Neuronal stem cell (in vitro differentiated cells): ENCODE results near the gene TAAR1.

Experiments used
- DNase-seq: peaks from one replicate; pipeline ENCODE4 v3.0.0-alpha.2; 2013; ENCODE audit warnings: low spot score
- H2AFZ ChIP-seq: one replicate; pipeline ENCODE4 v1.6.1; 2013; ENCODE audit warnings: mild to moderate bottlenecking, low read length, inconsistent platforms
- H2AK5ac ChIP-seq: 2 replicates; pipeline ENCODE4 v1.6.1; 2013; ENCODE audit warnings: low read depth, mild to moderate bottlenecking, inconsistent platforms, low read length, moderate library complexity, mixed read lengths
- H2BK120ac ChIP-seq: 2 replicates; pipeline ENCODE4 v1.6.1; 2013; ENCODE audit warnings: low read depth, mild to moderate bottlenecking, inconsistent platforms, low read length, moderate library complexity, mixed read lengths
- H2BK12ac ChIP-seq: one replicate; pipeline ENCODE4 v1.6.1; 2013; ENCODE audit warnings: low read length, inconsistent platforms
- H2BK15ac ChIP-seq: 2 replicates; pipeline ENCODE4 v1.6.1; 2013; ENCODE audit warnings: mild to moderate bottlenecking, low read length, inconsistent platforms, mixed read lengths
- H2BK5ac ChIP-seq: one replicate; pipeline ENCODE4 v1.6.1; 2013; ENCODE audit warnings: inconsistent platforms, mild to moderate bottlenecking, low read length, moderate library complexity
- H3K14ac ChIP-seq: one replicate; pipeline ENCODE4 v1.6.1; 2013; ENCODE audit warnings: low read length, inconsistent platforms
- H3K18ac ChIP-seq: 2 replicates; pipeline ENCODE4 v1.6.1; 2013; ENCODE audit warnings: low read length, inconsistent platforms
- H3K23ac ChIP-seq: 2 replicates; pipeline ENCODE4 v1.6.1; 2013; ENCODE audit warnings: low read depth, mild to moderate bottlenecking, mixed read lengths, low read length, inconsistent platforms; ENCODE audit not compliant: poor library complexity
- H3K27ac ChIP-seq: replicated peaks from 3 replicates; pipeline ENCODE4 v1.5.1; 2013; ENCODE audit warnings: low read length, inconsistent platforms
- H3K27me3 ChIP-seq, 3 experiments: 2 replicates each; pipeline ENCODE4 v1.6.1; 2013; ENCODE audit warnings: low read length in 3 of 3, mild to moderate bottlenecking in 2 of 3, inconsistent platforms in 1 of 3, low read depth in 1 of 3, mixed read lengths in 1 of 3, moderate library complexity in 1 of 3; ENCODE audit not compliant: control insufficient read depth in 3 of 3, insufficient read depth in 3 of 3
- H3K36me3 ChIP-seq, 2 donors: replicated peaks in 1 of 2; 2 replicates each; pipeline ENCODE4 v1.6.1; 2013; ENCODE audit warnings: low read length in 2 of 2; ENCODE audit not compliant: control insufficient read depth in 2 of 2, insufficient read depth in 2 of 2
- H3K4ac ChIP-seq: 2 replicates; pipeline ENCODE4 v1.6.1; 2013; ENCODE audit warnings: inconsistent platforms, mild to moderate bottlenecking, low read length, moderate library complexity
- H3K4me1 ChIP-seq, 2 donors: 1 replicate in 1 of 2; 2 replicates in 1 of 2; pipeline ENCODE4 v1.6.1; 2013; ENCODE audit warnings: low read length in 2 of 2, low read depth in 1 of 2; ENCODE audit not compliant: control insufficient read depth in 2 of 2, insufficient read depth in 1 of 2
- H3K4me2 ChIP-seq: one replicate; pipeline ENCODE4 v1.6.1; 2013; ENCODE audit warnings: mild to moderate bottlenecking, low read length, inconsistent platforms; ENCODE audit not compliant: insufficient read depth, poor library complexity, severe bottlenecking
- H3K4me3 ChIP-seq, 2 donors: 2 replicates each; pipeline ENCODE4 v1.5.1; 2013; ENCODE audit warnings: low read length in 2 of 2, mild to moderate bottlenecking in 2 of 2, inconsistent platforms in 1 of 2, moderate library complexity in 1 of 2
- H3K79me1 ChIP-seq: one replicate; pipeline ENCODE4 v1.6.1; 2013; ENCODE audit warnings: low read depth, mild to moderate bottlenecking, inconsistent platforms, low read length, moderate library complexity
- H3K9ac ChIP-seq: one replicate; pipeline ENCODE4 v1.6.1; 2013; ENCODE audit warnings: mild to moderate bottlenecking, low read depth, low read length, inconsistent platforms; ENCODE audit not compliant: poor library complexity
- H3K9me3 ChIP-seq, 2 donors: replicated peaks in 1 of 2; 2 replicates each; pipeline versions ENCODE3 to v1.6.1; 2013; ENCODE audit warnings: low read length in 2 of 2, mild to moderate bottlenecking in 2 of 2, inconsistent platforms in 1 of 2, low read depth in 1 of 2, mixed read lengths in 1 of 2, moderate library complexity in 1 of 2; ENCODE audit not compliant: control insufficient read depth in 2 of 2, insufficient read depth in 1 of 2
- H4K8ac ChIP-seq: one replicate; pipeline ENCODE4 v1.6.1; 2013; ENCODE audit warnings: low read depth, mild to moderate bottlenecking, inconsistent platforms, low read length, moderate library complexity
- H4K91ac ChIP-seq: one replicate; pipeline ENCODE4 v1.6.1; 2013; ENCODE audit warnings: low read length, low read depth, mild to moderate bottlenecking, inconsistent platforms; ENCODE audit not compliant: poor library complexity
- WGBS, 2 donors: extraction: QIAGEN DNeasy Blood & Tissue Kit; methylation state at CpG; one replicate each; pipeline ENCODE4 v1.1.7; 2013; ENCODE audit warnings: missing lambda C conversion rate in 2 of 2, mixed read lengths in 1 of 2; ENCODE audit not compliant: insufficient read length in 2 of 2, insufficient replicate concordance in 1 of 2; ENCODE audit errors: extremely low coverage in 2 of 2; 5-methylcytosine and 5-hydroxymethylcytosine counted together

Gene TAAR1

DNA sequence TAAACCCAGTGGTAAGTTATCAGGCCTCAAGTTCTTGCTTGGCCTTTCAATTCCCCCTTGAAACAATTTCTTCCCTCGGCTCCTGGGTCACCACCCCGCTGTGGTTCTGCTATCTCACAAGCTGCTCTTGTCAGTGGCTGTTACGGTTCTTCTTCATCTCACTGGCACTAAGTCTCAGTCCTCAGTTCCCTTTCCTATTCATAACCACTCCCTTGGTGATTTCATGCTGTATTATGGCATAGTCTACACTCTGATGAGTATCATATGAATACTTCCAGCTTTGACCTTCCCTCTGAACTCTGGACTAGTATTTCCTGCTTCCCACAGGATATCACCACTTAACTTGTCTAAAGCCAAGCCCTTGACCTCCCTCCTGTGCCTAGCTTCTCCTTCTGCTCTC, 7.9 kb downstream of the TAAR1 start:
- H3K23ac ChIP-seq, result no peak overlapping the region
- H3K9me3 ChIP-seq, result no peaks in the 10 kb centered on the region
- no CpG with 5 or more reads among the region's 3 CpGs for WGBS, 2 donors
- H3K4me1 ChIP-seq, result peaks cover 0 to 2% of the 10 kb centered on the region in 2 donors
- no peak for DNase-seq
- H3K79me1 ChIP-seq, result no peaks in the 10 kb centered on the region
- H3K4me2 ChIP-seq, result no peak overlapping the region
- H3K14ac ChIP-seq, result no peak overlapping the region
- no peak overlapping the region for H2BK5ac ChIP-seq
- no peak overlapping the region for H4K91ac ChIP-seq
- H4K8ac ChIP-seq, result no peak overlapping the region
- no peak overlapping the region for H3K27ac ChIP-seq
- H3K4me3 ChIP-seq, result no peak overlapping the region
- peak overlapping the region; percentile 41 for H2AFZ ChIP-seq
- no peak overlapping the region for H3K4ac ChIP-seq
- H2AK5ac ChIP-seq, result no peak overlapping the region
- no peak overlapping the region for H2BK15ac ChIP-seq
- H3K9ac ChIP-seq, result no peak overlapping the region
- no peaks in the 10 kb centered on the region for H3K36me3 ChIP-seq
- no peak overlapping the region for H2BK120ac ChIP-seq
- H2BK12ac ChIP-seq, result no peak overlapping the region
- H3K27me3 ChIP-seq, result no peaks in the 10 kb centered on the region
- no peak overlapping the region for H3K18ac ChIP-seq

DNA sequence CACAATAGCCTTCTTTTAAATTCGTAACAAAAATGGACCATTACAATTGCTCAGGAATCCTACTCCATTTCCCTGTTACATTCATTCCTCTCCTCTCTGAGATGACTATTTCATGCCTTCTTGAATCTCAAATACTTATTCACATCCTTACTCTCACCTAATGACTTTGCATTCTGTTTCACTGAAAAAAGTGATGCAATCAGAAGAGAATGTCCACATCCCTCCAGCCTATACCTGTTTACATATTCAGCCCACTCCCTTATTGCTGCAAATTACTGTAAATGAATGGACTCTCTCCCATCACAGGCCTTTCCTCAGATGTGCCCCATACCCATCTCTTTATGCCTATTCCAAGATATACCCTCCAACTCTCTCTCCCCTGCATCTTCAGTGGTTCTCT, 8.6 kb downstream of the TAAR1 start:
- H3K79me1 ChIP-seq, result no peaks in the 10 kb centered on the region
- no peak overlapping the region for H2AK5ac ChIP-seq
- no CpG with 5 or more reads among the region's 1 CpG for WGBS, 2 donors
- H3K36me3 ChIP-seq, result no peaks in the 10 kb centered on the region
- no peak overlapping the region for H2AFZ ChIP-seq
- H3K4ac ChIP-seq, result no peak overlapping the region
- no peak overlapping the region for H3K18ac ChIP-seq
- no peak overlapping the region for H3K9ac ChIP-seq
- no peak overlapping the region for H3K14ac ChIP-seq
- no peak overlapping the region for H3K27ac ChIP-seq
- no peak overlapping the region for H2BK5ac ChIP-seq
- H4K91ac ChIP-seq, result no peak overlapping the region
- H3K4me3 ChIP-seq, result no peak overlapping the region
- H3K23ac ChIP-seq, result no peak overlapping the region
- H2BK120ac ChIP-seq, result no peak overlapping the region
- H3K27me3 ChIP-seq, result no peaks in the 10 kb centered on the region
- H2BK15ac ChIP-seq, result no peak overlapping the region
- no peak overlapping the region for H2BK12ac ChIP-seq
- no peak overlapping the region for H4K8ac ChIP-seq
- DNase-seq, result no peak
- H3K9me3 ChIP-seq, result no peaks in the 10 kb centered on the region
- H3K4me1 ChIP-seq, result peaks cover 0 to 2% of the 10 kb centered on the region in 2 donors
- H3K4me2 ChIP-seq, result no peak overlapping the region

DNA sequence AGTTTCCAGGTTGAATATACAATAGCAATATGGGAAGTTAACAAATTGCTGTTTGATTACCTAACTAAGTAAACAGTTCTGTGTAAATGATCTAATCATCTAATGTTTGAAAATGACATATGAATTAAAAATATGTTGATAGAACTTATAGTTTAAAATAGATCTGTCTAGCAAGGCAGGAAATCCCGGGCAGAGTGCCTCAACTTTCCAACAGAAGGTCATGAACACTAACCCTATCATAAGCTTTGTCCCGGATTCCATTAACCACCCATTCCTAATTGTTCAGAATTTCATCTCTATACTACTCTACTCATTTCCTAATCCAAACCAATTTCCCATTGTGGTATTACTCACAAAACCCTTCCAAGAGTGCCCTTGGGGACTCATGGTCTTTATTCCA, 10.2 kb downstream of the TAAR1 start:
- no CpG with 5 or more reads among the region's 2 CpGs for WGBS, 2 donors
- Histone ChIP-seq H3K4me1 (peaks cover 0 to 2% of the 10 kb centered on the region in 2 donors), H3K4me3 (no peak overlapping the region), H2AFZ (no peak overlapping the region), H3K23ac (no peak overlapping the region), H3K27ac (no peak overlapping the region), H3K18ac (no peak overlapping the region), H3K4me2 (no peak overlapping the region), H3K9me3 (no peaks in the 10 kb centered on the region), H2BK120ac (no peak overlapping the region), H4K8ac (no peak overlapping the region), H3K79me1 (no peaks in the 10 kb centered on the region), H4K91ac (no peak overlapping the region), H2BK12ac (no peak overlapping the region), H3K4ac (no peak overlapping the region), H3K27me3 (no peaks in the 10 kb centered on the region), H3K36me3 (no peaks in the 10 kb centered on the region), H2BK15ac (no peak overlapping the region), H3K9ac (no peak overlapping the region), H2AK5ac (no peak overlapping the region), H2BK5ac (no peak overlapping the region), H3K14ac (no peak overlapping the region)
- DNase-seq, result no peak

DNA sequence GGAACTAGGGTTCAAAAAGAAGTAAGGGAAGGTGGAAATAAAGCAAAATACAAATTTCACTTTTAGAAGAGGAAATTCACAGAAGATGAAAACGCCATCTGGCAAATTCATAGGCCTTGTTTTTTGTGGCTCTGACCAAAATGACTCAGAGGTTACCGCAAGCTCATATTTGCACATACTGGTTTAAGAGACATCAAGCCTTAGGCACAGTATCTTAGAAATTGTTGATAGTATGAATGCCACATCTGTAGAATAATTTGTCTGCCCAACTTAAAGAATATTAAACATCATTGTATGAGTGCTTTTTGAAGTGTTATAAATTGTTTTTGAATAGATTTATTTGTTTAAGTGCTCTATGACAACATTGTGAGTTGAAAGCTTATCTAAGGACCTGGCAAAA, 10.6 kb downstream of the TAAR1 start:
- DNase-seq, result no peak
- Histone ChIP-seq H3K4me3 (no peak overlapping the region), H3K14ac (no peak overlapping the region), H3K9ac (no peak overlapping the region), H2AK5ac (no peak overlapping the region), H2BK5ac (no peak overlapping the region), H4K91ac (no peak overlapping the region), H3K4ac (no peak overlapping the region), H3K27me3 (no peaks in the 10 kb centered on the region), H3K27ac (no peak overlapping the region), H2AFZ (no peak overlapping the region), H3K79me1 (no peaks in the 10 kb centered on the region), H3K36me3 (no peaks in the 10 kb centered on the region), H2BK120ac (no peak overlapping the region), H4K8ac (no peak overlapping the region), H2BK15ac (no peak overlapping the region), H3K23ac (no peak overlapping the region), H3K4me2 (no peak overlapping the region), H3K18ac (no peak overlapping the region), H3K4me1 (peaks cover 0 to 2% of the 10 kb centered on the region in 2 donors), H2BK12ac (no peak overlapping the region), H3K9me3 (no peaks in the 10 kb centered on the region)
- WGBS, 2 donors, result no CpG with 5 or more reads among the region's 2 CpGs
